ENCODE data around the gene PRSS38.

Gene PRSS38

DNA sequence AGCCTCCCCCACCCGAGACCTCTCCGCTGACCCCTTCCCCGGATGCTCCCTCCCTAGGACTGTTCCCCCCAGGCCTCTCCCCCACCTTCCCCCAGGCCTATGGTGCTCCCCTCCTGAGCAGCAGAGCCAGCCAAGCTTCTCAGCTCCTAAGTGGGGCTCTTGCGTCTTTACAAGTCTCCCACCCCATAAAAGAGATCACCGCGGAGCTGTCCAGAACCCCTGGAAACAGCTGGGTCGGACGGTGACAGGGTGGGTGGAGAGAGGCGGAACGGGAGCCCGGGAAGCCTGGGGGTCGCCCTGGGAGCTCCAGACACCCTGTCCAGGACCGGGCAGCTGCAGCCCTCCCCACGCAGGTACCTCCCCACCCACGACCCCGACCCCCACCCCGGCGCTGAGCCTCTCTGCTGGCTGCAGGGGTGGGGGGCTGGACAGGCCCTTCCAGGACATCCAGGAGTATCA, 71.1 kb downstream of the PRSS38 start:
- no peak overlapping the region for H3K4me3 ChIP-seq (replicated peaks; ENCODE audit: low read depth, low read length)
- no peak for TF ChIP-seq CTCF (IDR thresholded peaks at IDR 0.05; ENCODE audit: low read length, missing control alignments)
- no peak for DNase-seq (ENCODE audit: low read depth)

- H3K4me3 ChIP-seq (replicated peaks; ENCODE audit: low read depth, low read length), result peak overlapping the region; percentile 5
- peak; percentile 45 for DNase-seq (ENCODE audit: low read depth)
- TF ChIP-seq CTCF (IDR thresholded peaks at IDR 0.05; ENCODE audit: low read length, missing control alignments), result no peak
These were observed 71.7 kb downstream of the PRSS38 start for GRCh38 chr1:227886993-227887696.

- no peak overlapping the region for H3K4me3 ChIP-seq (replicated peaks; ENCODE audit: low read depth, low read length)
- peak; percentile 17 for DNase-seq (ENCODE audit: low read depth)
- TF ChIP-seq CTCF (IDR thresholded peaks at IDR 0.05; ENCODE audit: low read length, missing control alignments), result no peak
These were observed 72.4 kb downstream of the PRSS38 start for GRCh38 chr1:227887697-227888403.

GRCh38 chr1:227888404-227889046, 73.0 kb downstream of the PRSS38 start:
- no peak for DNase-seq (ENCODE audit: low read depth)
- no peak overlapping the region for H3K4me3 ChIP-seq (replicated peaks; ENCODE audit: low read depth, low read length)
- no peak for TF ChIP-seq CTCF (IDR thresholded peaks at IDR 0.05; ENCODE audit: low read length, missing control alignments)

GRCh38 chr1:227889047-227889862, 73.8 kb downstream of the PRSS38 start:
- no peak for DNase-seq (ENCODE audit: low read depth)
- no peak for TF ChIP-seq CTCF (IDR thresholded peaks at IDR 0.05; ENCODE audit: low read length, missing control alignments)
- no peak overlapping the region for H3K4me3 ChIP-seq (replicated peaks; ENCODE audit: low read depth, low read length)

GRCh38 chr1:227889863-227890405, 74.5 kb downstream of the PRSS38 start:
- no peak for DNase-seq (ENCODE audit: low read depth)
- TF ChIP-seq CTCF (IDR thresholded peaks at IDR 0.05; ENCODE audit: low read length, missing control alignments), result no peak
- no peak overlapping the region for H3K4me3 ChIP-seq (replicated peaks; ENCODE audit: low read depth, low read length)

Measured in fibroblast of pulmonary artery (primary cell).